Lung microvascular endothelial cell (primary cell): ENCODE results near the gene ESCO1. TPM values are rescaled to one million over a fixed set of nuclear protein-coding genes. Genes with fewer than 3 reads are reported as not detected.

ENCODE experiments used
- DNase-seq, 2 donors: peaks; one replicate each; pipeline versions ENCODE4 v3.0.0 to v3.0.0-alpha.2; 2010; ENCODE audit warnings: low read depth in 2 of 2
- total RNA-seq: library from RNA; depleted of rRNA; stranded (reverse); fragments of >200 nt; gene quantifications from 2 replicates; pipeline ENCODE4 v1.2.1, GENCODE V29; 2014

The ESCO1 gene
- total RNA-seq, 1 donor from 2014 or later: 10.7 TPM

- DNase-seq: peak; percentile 72 to 76
Observed at GRCh38 chr18:21489119-21489750, 111.3 kb downstream of the ESCO1 start.

- no peak for DNase-seq
Observed at GRCh38 chr18:21486905-21487437, 113.5 kb downstream of the ESCO1 start.

GRCh38 chr18:21484851-21485636, 115.5 kb downstream of the ESCO1 start:
- DNase-seq: peak in 1 of 2 donors; percentile 82

DNA sequence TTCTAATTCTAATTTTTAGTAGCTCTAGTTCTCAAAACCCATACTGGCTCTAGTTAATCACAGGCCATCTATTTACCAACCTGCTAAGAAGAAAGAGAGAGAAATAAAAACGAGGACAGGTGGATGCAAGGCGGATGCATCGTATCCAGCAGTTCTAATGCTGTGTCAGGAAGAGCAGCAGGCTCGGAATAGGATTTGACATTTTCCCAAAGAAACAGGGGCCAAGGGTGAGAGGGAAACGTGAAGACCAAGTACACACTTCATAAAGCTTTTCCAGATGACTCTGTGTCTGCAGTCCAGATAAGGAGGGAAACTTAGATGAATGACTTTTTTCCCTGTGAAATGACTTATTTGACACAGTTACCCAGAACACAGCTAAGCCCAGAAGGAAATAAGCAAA, 117.5 kb downstream of the ESCO1 start:
- DNase-seq: no peak

- DNase-seq: no peak
Observed at GRCh38 chr18:21481739-21482138, 118.8 kb downstream of the ESCO1 start.

GRCh38 chr18:21479721-21480120, 120.8 kb downstream of the ESCO1 start:
- DNase-seq: no peak

Other genes starting within 250 kb of the ESCO1 start
- gene SNRPD1, start 11.6 kb upstream of the ESCO1 start, total RNA-seq: 9.5 and 11.8 TPM in 2 replicates
- gene ABHD3, start 104.1 kb upstream of the ESCO1 start, total RNA-seq: 3.3 and 6.9 TPM in 2 replicates
- gene MIB1, start 140.1 kb upstream of the ESCO1 start, total RNA-seq: 29.6 and 39.3 TPM in 2 replicates